Measurements from ENCODE around the gene PCDHB14.
"Not testable (repeated sequence)": the region's sequence is repeated elsewhere in the genome, so short reads cannot be mapped to it uniquely, and the experiment has no call there.

PCDHB14 gene

DNA sequence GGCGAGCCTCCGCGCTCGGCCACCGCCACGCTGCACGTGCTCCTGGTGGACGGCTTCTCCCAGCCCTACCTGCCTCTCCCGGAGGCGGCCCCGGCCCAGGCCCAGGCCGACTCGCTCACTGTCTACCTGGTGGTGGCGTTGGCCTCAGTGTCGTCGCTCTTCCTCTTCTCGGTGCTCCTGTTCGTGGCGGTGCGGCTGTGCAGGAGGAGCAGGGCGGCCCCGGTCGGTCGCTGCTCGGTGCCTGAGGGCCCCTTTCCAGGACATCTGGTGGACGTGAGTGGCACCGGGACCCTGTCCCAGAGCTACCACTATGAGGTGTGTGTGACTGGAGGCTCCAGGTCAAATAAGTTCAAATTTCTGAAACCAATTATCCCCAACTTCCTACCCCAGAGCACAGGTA is 12.3 kb upstream of the PCDHB14 start:
- not testable (repeated sequence) for DNase-seq

DNA sequence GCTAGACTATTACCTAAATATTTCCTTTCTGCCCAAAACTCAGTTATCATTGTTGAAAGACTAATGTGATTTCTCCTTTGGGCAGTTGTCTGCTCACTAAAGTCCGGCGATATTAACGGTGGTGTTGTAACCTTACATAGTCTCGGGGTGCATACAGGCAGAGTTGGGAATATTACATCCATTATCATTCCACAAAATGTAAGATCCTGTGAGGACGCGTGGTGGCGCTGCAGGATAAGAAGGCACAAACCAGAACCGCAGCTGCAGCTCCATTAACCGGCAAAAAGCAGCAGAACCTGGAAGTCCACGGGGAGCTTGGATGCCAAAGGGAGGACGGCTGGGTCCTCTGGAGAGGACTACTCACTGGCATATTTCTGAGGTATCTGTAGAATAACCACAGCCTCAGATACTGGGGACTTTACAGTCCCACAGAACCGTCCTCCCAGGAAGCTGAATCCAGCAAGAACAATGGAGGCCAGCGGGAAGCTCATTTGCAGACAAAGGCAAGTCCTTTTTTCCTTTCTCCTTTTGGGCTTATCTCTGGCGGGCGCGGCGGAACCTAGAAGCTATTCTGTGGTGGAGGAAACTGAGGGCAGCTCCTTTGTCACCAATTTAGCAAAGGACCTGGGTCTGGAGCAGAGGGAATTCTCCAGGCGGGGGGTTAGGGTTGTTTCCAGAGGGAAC is 9.3 kb upstream of the PCDHB14 start, which contains the start of gene PCDHB13:
TSS of gene PCDHB13 (plus strand) at position 264 of the 684 bp plus-strand sequence. CDS start at position 469, 205 bp downstream.
- not testable (repeated sequence) for DNase-seq

GRCh38 chr5:141214583-141214982 is 8.6 kb upstream of the PCDHB14 start:
- DNase-seq: not testable (repeated sequence)

DNA sequence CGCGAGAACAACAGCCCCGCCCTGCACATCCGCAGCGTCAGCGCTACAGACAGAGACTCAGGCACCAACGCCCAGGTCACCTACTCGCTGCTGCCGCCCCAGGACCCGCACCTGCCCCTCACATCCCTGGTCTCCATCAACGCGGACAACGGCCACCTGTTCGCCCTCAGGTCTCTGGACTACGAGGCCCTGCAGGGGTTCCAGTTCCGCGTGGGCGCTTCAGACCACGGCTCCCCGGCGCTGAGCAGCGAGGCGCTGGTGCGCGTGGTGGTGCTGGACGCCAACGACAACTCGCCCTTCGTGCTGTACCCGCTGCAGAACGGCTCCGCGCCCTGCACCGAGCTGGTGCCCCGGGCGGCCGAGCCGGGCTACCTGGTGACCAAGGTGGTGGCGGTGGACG is 7.6 kb upstream of the PCDHB14 start:
- DNase-seq: not testable (repeated sequence)

DNA sequence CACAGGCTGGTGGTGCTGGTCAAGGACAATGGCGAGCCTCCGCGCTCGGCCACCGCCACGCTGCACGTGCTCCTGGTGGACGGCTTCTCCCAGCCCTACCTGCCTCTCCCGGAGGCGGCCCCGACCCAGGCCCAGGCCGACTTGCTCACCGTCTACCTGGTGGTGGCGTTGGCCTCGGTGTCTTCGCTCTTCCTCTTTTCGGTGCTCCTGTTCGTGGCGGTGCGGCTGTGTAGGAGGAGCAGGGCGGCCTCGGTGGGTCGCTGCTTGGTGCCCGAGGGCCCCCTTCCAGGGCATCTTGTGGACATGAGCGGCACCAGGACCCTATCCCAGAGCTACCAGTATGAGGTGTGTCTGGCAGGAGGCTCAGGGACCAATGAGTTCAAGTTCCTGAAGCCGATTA is 7.1 kb upstream of the PCDHB14 start:
- not testable (repeated sequence) for DNase-seq

- DNase-seq: not testable (repeated sequence)
Measured at GRCh38 chr5:141224844-141225243, 1.7 kb downstream of the PCDHB14 start.

DNA sequence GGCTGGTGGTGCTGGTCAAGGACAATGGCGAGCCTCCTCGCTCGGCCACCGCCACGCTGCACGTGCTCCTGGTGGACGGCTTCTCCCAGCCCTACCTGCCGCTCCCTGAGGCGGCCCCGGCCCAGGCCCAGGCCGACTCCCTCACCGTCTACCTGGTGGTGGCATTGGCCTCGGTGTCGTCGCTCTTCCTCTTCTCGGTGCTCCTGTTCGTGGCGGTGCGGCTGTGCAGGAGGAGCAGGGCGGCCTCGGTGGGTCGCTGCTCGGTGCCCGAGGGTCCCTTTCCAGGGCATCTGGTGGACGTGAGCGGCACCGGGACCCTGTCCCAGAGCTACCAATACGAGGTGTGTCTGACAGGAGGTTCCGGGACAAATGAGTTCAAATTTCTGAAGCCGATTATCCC is 2.3 kb downstream of the PCDHB14 start:
- DNase-seq: not testable (repeated sequence)

GRCh38 chr5:141234109-141234667 is 11.0 kb downstream of the PCDHB14 start:
- DNase-seq: no peak

DNA sequence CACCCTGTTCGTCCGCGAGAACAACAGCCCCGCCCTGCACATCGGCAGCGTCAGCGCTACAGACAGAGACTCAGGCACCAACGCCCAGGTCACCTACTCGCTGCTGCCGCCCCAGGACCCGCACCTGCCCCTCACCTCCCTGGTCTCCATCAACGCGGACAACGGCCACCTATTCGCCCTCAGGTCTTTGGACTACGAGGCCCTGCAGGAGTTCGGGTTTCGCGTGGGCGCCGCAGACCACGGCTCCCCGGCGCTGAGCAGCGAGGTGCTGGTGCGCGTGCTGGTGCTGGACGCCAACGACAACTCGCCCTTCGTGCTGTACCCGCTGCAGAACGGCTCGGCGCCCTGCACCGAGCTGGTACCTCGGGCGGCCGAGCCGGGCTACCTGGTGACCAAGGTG is 12.8 kb downstream of the PCDHB14 start:
- not testable (repeated sequence) for DNase-seq

GRCh38 chr5:141236516-141237313 is 13.6 kb downstream of the PCDHB14 start:
- DNase-seq: no peak

DNA sequence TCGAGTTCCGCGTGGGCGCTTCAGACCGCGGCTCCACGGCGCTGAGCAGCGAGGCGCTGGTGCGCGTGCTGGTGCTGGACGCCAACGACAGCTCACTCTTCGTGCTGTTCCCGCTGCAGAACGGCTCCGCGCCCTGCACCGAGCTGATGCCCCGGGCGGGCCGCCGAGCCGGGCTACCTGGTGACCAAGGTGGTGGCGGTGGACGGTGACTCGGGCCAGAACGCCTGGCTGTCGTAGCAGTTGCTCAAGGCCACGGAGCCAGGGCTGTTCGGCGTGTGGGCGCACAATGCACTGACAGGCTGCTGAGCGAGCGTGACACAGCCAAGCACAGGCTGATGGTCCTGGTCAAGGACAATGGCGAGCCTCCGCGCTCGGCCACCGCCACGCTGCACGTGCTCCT is 18.4 kb downstream of the PCDHB14 start:
- DNase-seq: no peak

- no peak for DNase-seq
Measured at GRCh38 chr5:141245250-141245717, 22.1 kb downstream of the PCDHB14 start, which contains the start of gene PCDHB15. Gene PCDHB15, plus strand, starts transcription at chr5:141245395. Its CDS starts 184 bp downstream, at chr5:141245579.

- not testable (repeated sequence) for DNase-seq
Measured at GRCh38 chr5:141246971-141247370, 23.8 kb downstream of the PCDHB14 start.

GRCh38 chr5:141247434-141247833 is 24.3 kb downstream of the PCDHB14 start:
- not testable (repeated sequence) for DNase-seq

GRCh38 chr5:141250576-141250975 is 27.4 kb downstream of the PCDHB14 start:
- DNase-seq: no peak

DNA sequence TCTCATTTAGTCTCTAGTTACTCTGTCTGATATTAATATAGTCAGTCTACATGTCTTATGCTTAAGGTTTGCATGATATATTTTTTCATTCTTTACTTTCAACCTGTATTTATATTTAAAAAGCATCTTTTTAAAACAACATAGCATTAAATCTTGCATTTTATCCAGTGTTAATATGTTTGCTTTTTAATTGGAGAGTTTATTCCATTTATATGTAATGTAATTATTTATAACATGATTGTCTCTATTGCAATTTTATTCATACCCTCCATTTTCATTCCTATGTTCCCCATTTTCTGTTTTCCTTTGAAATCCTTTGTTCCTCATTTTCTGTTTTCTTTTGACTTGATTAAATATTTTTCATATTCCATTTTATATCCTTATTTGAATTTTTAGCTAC is 35.3 kb downstream of the PCDHB14 start:
- no peak for DNase-seq

DNA sequence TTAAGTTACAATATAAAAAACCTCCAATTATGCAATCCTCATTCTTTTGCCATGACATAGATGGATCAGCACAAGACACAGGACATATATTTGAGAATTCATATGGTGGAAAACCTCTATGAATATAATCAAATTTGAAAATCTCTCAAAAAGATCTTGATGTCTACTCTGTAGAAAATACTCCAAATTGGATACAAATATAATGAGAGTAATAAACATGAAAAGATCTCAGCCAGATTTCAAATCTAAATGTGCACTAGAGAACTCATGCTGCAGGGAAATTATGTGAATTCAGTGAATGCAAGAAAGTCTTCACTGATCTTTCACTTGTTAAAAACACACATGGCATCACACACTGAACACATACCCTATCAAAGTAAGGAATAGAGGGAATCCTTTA is 35.8 kb downstream of the PCDHB14 start:
- DNase-seq: no peak

GRCh38 chr5:141260458-141261237 is 37.5 kb downstream of the PCDHB14 start:
- no peak for DNase-seq

- DNase-seq: no peak
Measured at GRCh38 chr5:141261238-141261546, 38.0 kb downstream of the PCDHB14 start.

- no peak for DNase-seq
Measured at GRCh38 chr5:141269195-141269594, 46.1 kb downstream of the PCDHB14 start.

GRCh38 chr5:141272906-141273305 is 49.8 kb downstream of the PCDHB14 start:
- no peak for DNase-seq

Data from fibroblast of skin of right quadriceps (primary cell).